ENCODE results near the gene TBC1D8. TPM values are rescaled to one million over a fixed set of nuclear protein-coding genes. Genes with fewer than 3 reads are reported as not detected.

Gene TBC1D8
- total and polyA plus RNA-seq, 7 experiments from 2014 or later = 0.30 to 20.1 (median 2.2) TPM

- POLR2A ChIA-PET = no interaction called here
- ATAC-seq (no peak), DNase-seq (no peak)
- intact Hi-C loops (cut with micrococcal nuclease) = no loop called here
- CTCF ChIA-PET = no interaction called here
- no peak overlapping the region for H3K27ac Mint-ChIP-seq
- H3K9me3 Mint-ChIP-seq = peaks cover 0 to 5% (median 0%) of the 10 kb centered on the region in 11 donors
- Histone ChIP-seq H3K9me3 (ENCODE audit: control insufficient read depth in 2 of 3, low read length in 3 of 3) (no peaks in the 10 kb centered on the region), H3K27ac (ENCODE audit: low read depth, low read length) (no peak overlapping the region), H3K4me1 (ENCODE audit: control insufficient read depth in 2 of 2, insufficient read depth in 2 of 2, low read length in 2 of 2) (no peaks in the 10 kb centered on the region), H3K27me3 (ENCODE audit: control insufficient read depth in 2 of 2, insufficient read depth in 2 of 2, low read length in 2 of 2) (no peaks in the 10 kb centered on the region), H3K36me3 (ENCODE audit: control insufficient read depth in 2 of 3, insufficient read depth in 3 of 3, low read length in 3 of 3) (no peaks in the 10 kb centered on the region), H3K4me3 (ENCODE audit: low read length) (no peak overlapping the region)
- no peaks in the 10 kb centered on the region for H3K4me1 Mint-ChIP-seq
- H3K36me3 Mint-ChIP-seq = no peaks in the 10 kb centered on the region
- H3K4me3 Mint-ChIP-seq = no peak overlapping the region
- peaks cover 10 to 42% (median 35%) of the 10 kb centered on the region in 5 donors for H3K27me3 Mint-ChIP-seq
Measured at GRCh38 chr2:101142163-101142562, 9.0 kb downstream of the TBC1D8 start.

GRCh38 chr2:101140978-101141655 lies 10.1 kb downstream of the TBC1D8 start:
- Mint-ChIP-seq H3K27ac (no peak overlapping the region), H3K27me3 (peaks cover 10 to 35% (median 32%) of the 10 kb centered on the region in 5 donors)
- no peaks in the 10 kb centered on the region for H3K4me1 ChIP-seq (ENCODE audit: control insufficient read depth in 2 of 2, insufficient read depth in 2 of 2, low read length in 2 of 2)

GRCh38 chr2:101140237-101140636 lies 10.9 kb downstream of the TBC1D8 start:
- intact Hi-C loops (cut with micrococcal nuclease) = no loop called here
- Mint-ChIP-seq H3K4me3 (no peak overlapping the region), H3K27me3 (peaks cover 10 to 34% (median 30%) of the 10 kb centered on the region in 5 donors), H3K36me3 (no peaks in the 10 kb centered on the region), H3K27ac (no peak overlapping the region), H3K9me3 (peaks cover 0 to 5% (median 0%) of the 10 kb centered on the region in 11 donors), H3K4me1 (no peaks in the 10 kb centered on the region)
- POLR2A ChIA-PET = no interaction called here
- CTCF ChIA-PET = no interaction called here
- H3K27me3 ChIP-seq (ENCODE audit: control insufficient read depth in 2 of 2, insufficient read depth in 2 of 2, low read length in 2 of 2) = no peaks in the 10 kb centered on the region
- H3K9me3 ChIP-seq (ENCODE audit: control insufficient read depth in 2 of 3, low read length in 3 of 3) = no peaks in the 10 kb centered on the region
- H3K4me3 ChIP-seq (ENCODE audit: low read length) = no peak overlapping the region
- H3K4me1 ChIP-seq (ENCODE audit: control insufficient read depth in 2 of 2, insufficient read depth in 2 of 2, low read length in 2 of 2) = no peaks in the 10 kb centered on the region
- no peaks in the 10 kb centered on the region for H3K36me3 ChIP-seq (ENCODE audit: control insufficient read depth in 2 of 3, insufficient read depth in 3 of 3, low read length in 3 of 3)
- no peak overlapping the region for H3K27ac ChIP-seq (ENCODE audit: low read depth, low read length)
- no peak for DNase-seq
- ATAC-seq = no peak

More at GRCh38 chr2:101140978-101141655, 10.1 kb downstream of the TBC1D8 start:
- H3K36me3 ChIP-seq (ENCODE audit: control insufficient read depth in 2 of 3, insufficient read depth in 3 of 3, low read length in 3 of 3) = no peaks in the 10 kb centered on the region
- H3K9me3 ChIP-seq (ENCODE audit: control insufficient read depth in 2 of 3, low read length in 3 of 3) = no peaks in the 10 kb centered on the region
- H3K4me1 Mint-ChIP-seq = no peaks in the 10 kb centered on the region
- H3K4me3 Mint-ChIP-seq = no peak overlapping the region
- ATAC-seq (no peak), DNase-seq (no peak)
- H3K9me3 Mint-ChIP-seq = peaks cover 0 to 5% (median 0%) of the 10 kb centered on the region in 11 donors
- H3K4me3 ChIP-seq (ENCODE audit: low read length) = no peak overlapping the region
- POLR2A ChIA-PET = no interaction called here
- H3K27ac ChIP-seq (ENCODE audit: low read depth, low read length) = no peak overlapping the region
- intact Hi-C loops (cut with micrococcal nuclease) = no loop called here
- no peaks in the 10 kb centered on the region for H3K27me3 ChIP-seq (ENCODE audit: control insufficient read depth in 2 of 2, insufficient read depth in 2 of 2, low read length in 2 of 2)
- H3K36me3 Mint-ChIP-seq = no peaks in the 10 kb centered on the region
- CTCF ChIA-PET = no interaction called here

GRCh38 chr2:101139495-101139894 lies 11.7 kb downstream of the TBC1D8 start:
- no peak overlapping the region for H3K4me3 Mint-ChIP-seq
- peaks cover 0 to 5% (median 0%) of the 10 kb centered on the region in 11 donors for H3K9me3 Mint-ChIP-seq
- no peak overlapping the region for H3K27ac ChIP-seq (ENCODE audit: low read depth, low read length)
- no peaks in the 10 kb centered on the region for H3K36me3 ChIP-seq (ENCODE audit: control insufficient read depth in 2 of 3, insufficient read depth in 3 of 3, low read length in 3 of 3)
- H3K9me3 ChIP-seq (ENCODE audit: control insufficient read depth in 2 of 3, low read length in 3 of 3) = no peaks in the 10 kb centered on the region
- intact Hi-C loops (cut with micrococcal nuclease) = no loop called here
- no peak overlapping the region for H3K4me3 ChIP-seq (ENCODE audit: low read length)
- DNase-seq (no peak), ATAC-seq (no peak)
- H3K27me3 ChIP-seq (ENCODE audit: control insufficient read depth in 2 of 2, insufficient read depth in 2 of 2, low read length in 2 of 2) = no peaks in the 10 kb centered on the region
- H3K36me3 Mint-ChIP-seq = no peaks in the 10 kb centered on the region
- H3K27me3 Mint-ChIP-seq = peaks cover 5 to 32% (median 25%) of the 10 kb centered on the region in 5 donors
- POLR2A ChIA-PET = no interaction called here
- H3K27ac Mint-ChIP-seq = peak overlapping the region in 2 of 9 donors; percentile 56 to 59
- H3K4me1 Mint-ChIP-seq = no peaks in the 10 kb centered on the region
- CTCF ChIA-PET = interaction anchor here (0.6 kb wide), 1 partner anchor 355 kb away, joined by 3 read pairs; no protein-coding TSS in a partner anchor
- no peaks in the 10 kb centered on the region for H3K4me1 ChIP-seq (ENCODE audit: control insufficient read depth in 2 of 2, insufficient read depth in 2 of 2, low read length in 2 of 2)

GRCh38 chr2:101135412-101136296 lies 15.5 kb downstream of the TBC1D8 start:
- intact Hi-C loops (cut with micrococcal nuclease) = no loop called here
- ChIA-PET POLR2A (no interaction called here), CTCF (interaction anchor here (0.6 kb wide), 1 partner anchor 23 kb away, joined by 3 read pairs; no protein-coding TSS in a partner anchor)
- H3K4me1 ChIP-seq (ENCODE audit: control insufficient read depth in 2 of 2, insufficient read depth in 2 of 2, low read length in 2 of 2) = no peaks in the 10 kb centered on the region
- Mint-ChIP-seq H3K36me3 (no peaks in the 10 kb centered on the region), H3K4me3 (no peak overlapping the region), H3K4me1 (peaks cover 0 to 7% (median 0%) of the 10 kb centered on the region in 7 donors), H3K9me3 (peaks cover 0 to 3% (median 0%) of the 10 kb centered on the region in 11 donors), H3K27me3 (peaks cover 0 to 14% (median 5%) of the 10 kb centered on the region in 5 donors), H3K27ac (no peak overlapping the region)
- no peaks in the 10 kb centered on the region for H3K27me3 ChIP-seq (ENCODE audit: control insufficient read depth in 2 of 2, insufficient read depth in 2 of 2, low read length in 2 of 2)
- ATAC-seq (no peak), DNase-seq (no peak)
- H3K9me3 ChIP-seq (ENCODE audit: control insufficient read depth in 2 of 3, low read length in 3 of 3) = no peaks in the 10 kb centered on the region
- no peak overlapping the region for H3K4me3 ChIP-seq (ENCODE audit: low read length)
- H3K27ac ChIP-seq (ENCODE audit: low read depth, low read length) = no peak overlapping the region
- no peaks in the 10 kb centered on the region for H3K36me3 ChIP-seq (ENCODE audit: control insufficient read depth in 2 of 3, insufficient read depth in 3 of 3, low read length in 3 of 3)

- Histone ChIP-seq H3K27me3 (ENCODE audit: control insufficient read depth in 2 of 2, insufficient read depth in 2 of 2, low read length in 2 of 2) (no peaks in the 10 kb centered on the region), H3K27ac (ENCODE audit: low read depth, low read length) (no peak overlapping the region), H3K4me1 (ENCODE audit: control insufficient read depth in 2 of 2, insufficient read depth in 2 of 2, low read length in 2 of 2) (no peaks in the 10 kb centered on the region), H3K9me3 (ENCODE audit: control insufficient read depth in 2 of 3, low read length in 3 of 3) (no peaks in the 10 kb centered on the region), H3K36me3 (ENCODE audit: control insufficient read depth in 2 of 3, insufficient read depth in 3 of 3, low read length in 3 of 3) (no peaks in the 10 kb centered on the region), H3K4me3 (ENCODE audit: low read length) (no peak overlapping the region)
- no peak for ATAC-seq
- no peak overlapping the region for H3K4me3 Mint-ChIP-seq
- no peak for DNase-seq
- peaks cover 0 to 3% (median 0%) of the 10 kb centered on the region in 5 donors for H3K27me3 Mint-ChIP-seq
- intact Hi-C loops (cut with micrococcal nuclease) = no loop called here
- peak overlapping the region in 2 of 9 donors; percentile 21 to 70 for H3K27ac Mint-ChIP-seq
- peaks cover 0 to 2% (median 0%) of the 10 kb centered on the region in 5 donors for H3K36me3 Mint-ChIP-seq
- peaks cover 0 to 7% (median 0%) of the 10 kb centered on the region in 7 donors for H3K4me1 Mint-ChIP-seq
- H3K9me3 Mint-ChIP-seq = peaks cover 0 to 1% (median 0%) of the 10 kb centered on the region in 11 donors
- CTCF ChIA-PET = interaction anchor here (1.2 kb wide), 1 partner anchor 52 kb away, joined by 3 read pairs; no protein-coding TSS in a partner anchor
- POLR2A ChIA-PET = no interaction called here
Measured at GRCh38 chr2:101133492-101134100, 17.6 kb downstream of the TBC1D8 start.
